Fibroblast of villous mesenchyme (primary cell): ENCODE results near the gene TCF12. TPM values are rescaled to one million over a fixed set of nuclear protein-coding genes. Genes with fewer than 3 reads are reported as not detected.

Experiments
- DNase-seq: peaks from one replicate; pipeline ENCODE4 v3.0.0-alpha.2; 2010; ENCODE audit warnings: low read depth
- H3K4me3 ChIP-seq: 2 replicates; pipeline ENCODE4 v1.5.1; 2011; ENCODE audit warnings: low read depth, mild to moderate bottlenecking, low read length
- total RNA-seq: library from RNA; depleted of rRNA; stranded (reverse); fragments of >200 nt; gene quantifications from 2 replicates; pipeline ENCODE4 v1.2.3, GENCODE V29; 2012
- TF ChIP-seq, protein P1 (sequence below): IDR thresholded peaks from 2 replicates; pipeline ENCODE4 v1.5.1; 2012; ENCODE audit warnings: low read depth, mild to moderate bottlenecking, low read length; ENCODE audit not compliant: insufficient read depth

TCF12 gene
- total RNA-seq, 1 donor = 110 TPM

DNA sequence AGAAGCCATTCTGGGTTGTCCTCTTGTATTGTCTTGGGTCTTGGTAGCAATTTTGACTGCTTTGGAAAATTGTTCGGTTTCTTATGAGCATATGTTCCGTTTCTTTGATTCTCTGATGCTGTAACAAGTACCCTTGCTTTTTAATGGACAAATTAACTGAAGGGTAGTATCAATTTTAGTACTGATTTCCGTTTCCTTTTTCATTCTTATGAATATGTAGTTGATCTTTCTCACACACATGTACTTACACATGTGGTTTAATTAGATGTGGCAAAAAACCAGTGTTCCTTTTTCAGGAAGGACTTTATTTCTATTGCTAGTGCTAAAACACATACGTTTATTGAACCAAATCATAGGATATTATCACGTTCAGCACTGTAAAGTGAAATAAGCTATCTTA is 119.1 kb downstream of the TCF12 start:
- no peak overlapping the region for H3K4me3 ChIP-seq
- TF ChIP-seq, protein P1, sequence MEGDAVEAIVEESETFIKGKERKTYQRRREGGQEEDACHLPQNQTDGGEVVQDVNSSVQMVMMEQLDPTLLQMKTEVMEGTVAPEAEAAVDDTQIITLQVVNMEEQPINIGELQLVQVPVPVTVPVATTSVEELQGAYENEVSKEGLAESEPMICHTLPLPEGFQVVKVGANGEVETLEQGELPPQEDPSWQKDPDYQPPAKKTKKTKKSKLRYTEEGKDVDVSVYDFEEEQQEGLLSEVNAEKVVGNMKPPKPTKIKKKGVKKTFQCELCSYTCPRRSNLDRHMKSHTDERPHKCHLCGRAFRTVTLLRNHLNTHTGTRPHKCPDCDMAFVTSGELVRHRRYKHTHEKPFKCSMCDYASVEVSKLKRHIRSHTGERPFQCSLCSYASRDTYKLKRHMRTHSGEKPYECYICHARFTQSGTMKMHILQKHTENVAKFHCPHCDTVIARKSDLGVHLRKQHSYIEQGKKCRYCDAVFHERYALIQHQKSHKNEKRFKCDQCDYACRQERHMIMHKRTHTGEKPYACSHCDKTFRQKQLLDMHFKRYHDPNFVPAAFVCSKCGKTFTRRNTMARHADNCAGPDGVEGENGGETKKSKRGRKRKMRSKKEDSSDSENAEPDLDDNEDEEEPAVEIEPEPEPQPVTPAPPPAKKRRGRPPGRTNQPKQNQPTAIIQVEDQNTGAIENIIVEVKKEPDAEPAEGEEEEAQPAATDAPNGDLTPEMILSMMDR = no peak
- DNase-seq = no peak

GRCh38 chr15:57038040-57038439 is 119.6 kb downstream of the TCF12 start:
- TF ChIP-seq, protein P1 = no peak
- no peak overlapping the region for H3K4me3 ChIP-seq
- no peak for DNase-seq

DNA sequence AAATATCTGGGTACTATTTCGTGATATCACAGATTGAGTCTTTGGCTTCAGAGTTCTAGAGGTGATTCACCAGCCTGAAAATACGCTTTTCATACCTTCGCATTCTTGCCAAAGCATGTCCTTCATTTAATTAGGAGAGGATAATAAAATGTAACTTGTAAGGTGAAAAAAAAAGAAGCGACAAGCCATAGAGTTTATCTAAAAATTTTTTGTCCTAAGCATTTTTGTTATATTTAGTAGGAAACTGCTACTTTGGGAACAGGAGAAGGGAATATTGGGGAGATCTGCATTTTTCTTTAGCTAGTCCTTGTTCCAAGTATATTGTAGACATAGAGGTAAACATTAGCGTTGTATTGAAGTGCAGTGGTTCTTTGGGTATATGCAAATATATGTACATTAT is 120.1 kb downstream of the TCF12 start:
- DNase-seq = no peak
- H3K4me3 ChIP-seq = no peak overlapping the region
- TF ChIP-seq, protein P1 = no peak

- H3K4me3 ChIP-seq = no peak overlapping the region
- TF ChIP-seq, protein P1 = no peak
- DNase-seq = no peak
Observed at GRCh38 chr15:57041416-57041815, 123.0 kb downstream of the TCF12 start.

DNA sequence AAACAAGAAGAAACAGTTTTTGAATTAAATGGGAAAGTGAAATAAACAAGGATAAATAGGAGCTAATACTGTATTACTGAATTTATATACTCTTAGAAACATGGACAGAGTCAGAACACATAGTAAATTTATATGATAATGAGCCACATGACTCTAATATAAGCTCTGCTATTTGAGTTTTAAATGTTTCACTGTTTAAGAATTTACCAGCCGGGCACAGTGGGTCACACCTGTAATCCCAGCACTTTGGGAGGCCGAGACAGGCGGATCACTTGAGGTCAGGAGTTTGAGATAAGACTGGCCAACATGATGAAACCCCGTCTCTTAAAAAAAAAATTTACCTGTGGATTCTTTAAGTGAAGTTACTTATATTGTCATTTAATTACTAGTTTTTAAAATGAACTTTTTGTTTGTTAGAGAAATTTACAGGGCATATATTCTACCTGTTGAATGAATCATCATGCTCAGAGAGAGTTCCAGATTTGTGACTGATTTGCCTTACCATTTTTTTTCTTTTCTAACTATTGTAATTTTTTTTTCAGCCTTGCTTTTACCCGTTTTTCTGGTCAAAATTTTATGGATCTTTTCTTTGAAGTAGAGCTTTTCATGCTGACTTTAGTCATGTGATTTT is 125.7 kb downstream of the TCF12 start:
- no peak overlapping the region for H3K4me3 ChIP-seq
- TF ChIP-seq, protein P1 = no peak
- no peak for DNase-seq

DNA sequence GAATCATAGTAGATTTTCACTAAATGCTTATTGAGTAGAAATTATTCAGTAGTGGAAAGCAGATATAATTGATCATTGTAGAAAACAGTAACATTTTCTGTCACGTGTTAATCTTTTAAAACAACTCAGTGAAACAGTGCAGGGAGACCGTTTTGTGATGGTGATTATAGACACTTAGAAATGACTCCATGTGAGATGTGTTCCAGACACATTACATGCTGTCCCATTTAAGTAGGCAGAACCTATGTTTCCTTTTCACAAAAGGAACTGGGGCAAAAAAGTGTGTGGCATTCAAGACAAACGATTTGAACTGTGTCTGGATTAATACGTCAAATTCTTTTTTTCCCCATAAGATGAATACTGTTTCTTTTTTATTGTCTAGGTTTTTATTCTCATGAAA is 126.5 kb downstream of the TCF12 start:
- TF ChIP-seq, protein P1 = no peak
- H3K4me3 ChIP-seq = no peak overlapping the region
- no peak for DNase-seq
